Posterior cingulate gyrus (tissue), 11 donors: ENCODE data around the gene MGAT4B.
A peak's percentile ranks its signal among the peaks of the same experiment; 100 is the strongest.
"Not testable (repeated sequence)": the region's sequence is repeated elsewhere in the genome, so short reads cannot be mapped to it uniquely, and the experiment has no call there.

ENCODE experiments used
- DNase-seq, 10 donors: peaks; one replicate each; pipeline versions ENCODE4 v3.0.0 to v3.0.0-alpha.2; 2020 to 2021; ENCODE audit warnings: mixed read lengths in 3 of 10
- intact Hi-C: fragments of 100-400 bp; cut with DNase I; formaldehyde crosslinking; loops from one replicate; pipeline ENCODE4 v1.15.1; 2023

MGAT4B gene

GRCh38 chr5:179798144-179798770, 8.4 kb downstream of the MGAT4B start:
- intact Hi-C loops: loop anchor here (5.0 kb wide), 1 partner anchor 36 kb away; no protein-coding TSS in a partner anchor
- DNase-seq: peak in 1 of 10 donors; percentile 64

DNA sequence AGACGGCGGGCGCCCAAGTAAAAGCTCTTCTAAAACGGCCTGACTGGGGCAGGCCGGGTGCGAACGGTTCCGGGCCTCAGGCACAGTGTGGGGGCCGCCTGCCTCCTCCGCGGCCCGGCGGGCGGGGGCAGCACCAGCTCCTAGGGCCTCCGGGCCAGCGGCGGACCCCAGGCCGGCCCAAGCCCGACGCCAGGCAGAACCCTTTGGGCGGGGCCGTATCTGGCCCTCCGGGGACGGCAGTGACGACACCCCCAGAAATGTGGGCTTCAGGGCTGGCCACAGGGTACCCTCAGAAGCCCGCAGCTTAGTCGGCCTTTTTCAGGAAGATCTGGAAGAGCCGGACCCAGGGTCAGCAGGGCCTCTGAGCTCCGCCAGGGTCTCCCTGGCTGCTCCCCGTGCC, 8.9 kb downstream of the MGAT4B start:
- intact Hi-C loops: loop anchor here (5.0 kb wide), 1 partner anchor 35 kb away; no protein-coding TSS in a partner anchor
- peak in 1 of 10 donors; percentile 73 for DNase-seq

DNA sequence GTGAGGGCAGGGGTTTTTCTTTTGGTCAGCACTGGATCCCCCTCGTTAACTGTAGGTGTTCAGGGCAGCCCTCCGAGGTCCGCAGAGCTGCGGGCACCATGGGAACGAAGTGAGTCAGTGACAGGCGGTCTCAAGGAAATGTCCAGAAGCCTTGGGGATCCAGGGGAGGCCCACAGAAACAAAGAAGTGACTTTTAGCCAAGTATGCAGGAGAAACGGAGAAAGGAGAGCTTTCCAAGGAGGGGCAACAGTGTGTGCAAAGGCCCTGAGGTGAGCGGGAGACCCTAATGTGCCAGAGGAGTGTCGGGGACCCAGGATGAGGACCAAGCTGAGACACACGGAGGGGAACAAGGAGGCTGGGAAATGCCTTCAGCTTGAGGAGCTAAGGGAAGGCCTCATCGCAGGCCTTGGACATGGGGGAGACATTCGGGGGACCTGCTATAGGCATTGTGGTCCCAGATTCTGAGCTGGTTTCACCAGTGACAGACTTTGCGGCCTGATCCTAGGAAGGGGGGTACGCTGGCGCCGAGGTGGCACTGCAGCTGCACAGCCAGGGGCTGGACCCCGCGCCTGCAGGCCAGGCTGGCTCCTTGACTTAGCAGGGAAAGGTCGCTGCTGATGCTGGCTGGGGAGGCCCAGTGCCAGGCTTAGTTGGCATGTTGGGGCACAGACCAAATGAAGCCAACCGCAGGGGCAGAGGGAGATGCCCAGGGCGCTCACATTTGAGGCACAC, 9.6 kb downstream of the MGAT4B start:
- intact Hi-C loops: loop anchor here (5.0 kb wide), 1 partner anchor 35 kb away; no protein-coding TSS in a partner anchor
- DNase-seq: peak in 1 of 10 donors; percentile 79

- intact Hi-C loops: loop anchor here (5.0 kb wide), 1 partner anchor 34 kb away; no protein-coding TSS in a partner anchor
- DNase-seq: peak; percentile 64 to 96 (median 76)
These were observed 10.5 kb downstream of the MGAT4B start for GRCh38 chr5:179795863-179796833.

- intact Hi-C loops: loop anchor here (5.0 kb wide), 1 partner anchor 33 kb away; no protein-coding TSS in a partner anchor
- peak in 3 of 10 donors; percentile 73 to 85 (median 78) for DNase-seq
These were observed 11.4 kb downstream of the MGAT4B start for GRCh38 chr5:179795049-179795862.

DNA sequence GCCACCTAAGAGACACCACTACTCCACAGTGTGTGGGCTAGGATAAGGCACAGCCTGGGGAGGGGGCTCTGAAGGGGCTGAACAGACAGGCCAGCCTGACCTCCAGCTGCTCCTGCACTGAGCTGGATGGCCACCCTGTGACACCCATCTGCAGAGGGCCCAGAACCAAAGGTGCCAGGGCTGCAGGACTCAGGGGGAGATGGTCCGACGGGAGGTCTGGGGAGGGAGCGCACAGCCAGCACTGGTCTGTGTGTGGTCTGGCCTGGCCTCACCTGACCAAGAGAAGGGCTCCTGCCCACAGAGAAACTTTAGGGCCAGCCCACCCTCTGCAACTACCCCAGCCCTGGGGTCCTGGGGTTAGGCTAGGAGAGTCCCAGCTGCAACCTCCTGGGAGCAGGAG, 12.1 kb downstream of the MGAT4B start:
- DNase-seq: peak in 3 of 10 donors; percentile 50 to 79 (median 76)

DNA sequence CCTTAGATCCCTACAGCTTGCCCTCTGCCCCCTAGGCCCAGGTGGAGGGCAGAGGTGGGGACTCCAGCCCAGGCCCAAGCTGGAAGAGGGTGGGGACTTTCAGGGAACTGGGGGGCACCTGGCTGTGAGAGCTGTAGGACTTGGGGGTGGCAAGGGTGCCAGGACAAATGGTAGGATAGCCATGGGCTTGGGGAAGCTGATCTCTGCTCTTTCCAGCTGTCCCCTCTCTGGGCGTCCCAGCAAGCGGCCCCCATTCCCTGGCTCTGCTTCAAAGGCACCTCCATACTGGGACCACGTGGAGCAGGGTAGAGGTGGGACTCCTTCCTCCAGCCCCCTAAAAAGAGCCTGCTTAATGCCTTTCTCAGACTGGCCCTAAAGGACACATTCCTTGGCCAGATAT, 12.5 kb downstream of the MGAT4B start:
- intact Hi-C loops: no loop called here
- DNase-seq: peak in 1 of 10 donors; percentile 52

More for the DNA sequence above, 12.1 kb downstream of the MGAT4B start:
- intact Hi-C loops: no loop called here

- intact Hi-C loops: no loop called here
- peak in 6 of 10 donors; percentile 48 to 86 (median 56) for DNase-seq
These were observed 13.1 kb downstream of the MGAT4B start, which contains the start of gene LTC4S for GRCh38 chr5:179793468-179794139. Gene LTC4S, plus strand, starts transcription at chr5:179793986. Its CDS starts 95 bp downstream, at chr5:179794081.

DNA sequence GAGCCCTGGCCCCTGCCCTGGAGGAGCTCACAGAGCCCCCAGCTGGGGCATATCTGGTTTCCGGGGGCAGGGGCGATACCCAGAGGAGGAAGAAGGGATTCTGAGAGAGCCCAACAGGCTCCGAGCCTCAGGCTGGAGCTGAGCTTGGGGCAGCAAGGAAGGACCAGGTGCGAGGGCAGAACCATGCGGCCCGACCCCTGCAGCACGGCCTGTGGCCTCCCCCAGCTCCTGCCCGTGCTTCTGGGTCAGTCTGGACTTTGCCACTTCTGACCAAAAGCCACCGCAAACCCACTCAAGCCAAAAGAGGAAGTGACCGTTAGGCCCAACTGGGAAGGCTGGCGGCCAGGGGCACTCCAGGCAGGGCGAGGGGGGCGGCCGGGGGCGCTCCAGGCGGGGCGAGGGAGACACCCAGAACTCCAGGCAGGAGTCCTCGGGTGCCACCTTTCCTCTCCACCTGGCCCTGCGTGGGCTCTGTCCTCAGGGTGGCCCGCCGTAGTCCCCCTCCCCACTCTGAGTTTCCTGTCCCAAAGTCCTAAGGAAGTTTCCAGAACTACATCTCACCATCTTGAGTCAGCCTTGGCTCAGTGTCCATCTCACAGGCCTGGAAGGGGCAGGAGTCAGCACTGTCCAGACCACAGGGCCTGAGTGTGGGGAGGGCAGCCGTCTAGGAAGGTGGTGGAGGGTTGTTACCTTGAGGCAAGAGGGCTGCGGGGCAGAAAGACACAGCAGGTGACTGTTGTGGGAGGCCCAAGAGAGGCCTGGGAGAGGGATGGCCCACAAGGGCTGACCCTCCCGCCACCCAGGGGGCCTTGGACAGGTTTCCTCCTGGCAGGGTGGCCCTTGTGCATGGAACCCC, 13.8 kb downstream of the MGAT4B start:
- DNase-seq: peak in 2 of 10 donors; percentile 67 to 69
- intact Hi-C loops: no loop called here

DNA sequence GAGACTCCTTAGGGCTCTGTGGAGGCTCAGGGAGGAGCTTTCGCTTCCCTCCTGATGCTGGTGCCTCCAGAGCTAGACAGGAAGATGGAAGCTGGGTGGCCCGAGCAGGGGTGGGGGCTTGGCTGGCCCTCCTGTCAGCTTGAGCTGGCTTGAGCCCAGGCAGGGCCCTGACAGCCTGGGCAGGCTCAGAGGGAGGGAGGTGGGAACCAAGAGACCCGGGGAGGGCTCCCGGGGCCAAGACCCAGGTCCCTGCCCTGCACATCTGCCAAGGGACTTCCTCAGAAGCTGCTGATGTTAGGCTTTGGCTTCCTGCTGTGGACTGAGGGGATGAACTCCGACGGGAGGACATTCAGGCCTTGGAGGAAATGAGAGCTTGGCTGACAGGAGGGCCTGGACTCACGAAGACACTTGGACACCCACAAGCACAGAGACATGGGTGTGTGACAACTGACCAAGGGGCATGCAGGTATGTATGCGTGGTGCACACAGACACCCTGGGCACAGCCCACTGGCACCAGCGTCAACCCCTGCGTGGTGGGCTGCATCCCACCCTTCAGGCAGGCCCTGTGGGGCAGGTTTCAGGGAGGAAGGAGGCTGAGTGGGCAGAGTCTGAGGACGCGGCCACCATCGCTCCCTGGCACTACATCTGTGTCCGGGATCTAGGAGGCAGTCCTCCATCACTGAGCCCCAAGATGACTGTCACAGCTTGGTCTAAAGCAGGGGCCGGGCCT, 14.6 kb downstream of the MGAT4B start:
- intact Hi-C loops: no loop called here
- DNase-seq: peak in 3 of 10 donors; percentile 66 to 86 (median 83)

- intact Hi-C loops, DNase-seq: not testable (repeated sequence)
These were observed 17.4 kb downstream of the MGAT4B start for GRCh38 chr5:179789278-179789677.

GRCh38 chr5:179788193-179788854, 18.3 kb downstream of the MGAT4B start:
- peak in 1 of 10 donors; percentile 30 for DNase-seq
- intact Hi-C loops: no loop called here

DNA sequence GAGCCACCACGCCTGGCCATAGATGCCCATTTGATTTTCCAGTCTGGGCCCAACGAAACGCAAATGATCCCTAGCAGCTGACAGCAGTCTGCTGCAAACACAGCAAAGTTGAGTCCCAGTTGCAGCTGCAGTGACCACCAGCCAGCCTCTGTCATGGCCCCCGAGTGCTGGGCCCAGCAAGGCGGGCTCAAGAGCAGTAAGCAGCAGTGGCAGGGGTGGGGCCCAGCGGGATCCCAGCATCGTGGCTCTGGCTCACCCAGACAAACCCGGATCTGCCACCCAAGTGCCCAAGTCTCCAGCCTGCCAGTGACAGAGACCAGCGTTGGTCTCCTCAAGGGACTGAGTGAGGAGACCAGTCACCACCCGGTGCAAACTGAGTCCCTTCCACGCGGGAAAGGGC, 19.8 kb downstream of the MGAT4B start:
- intact Hi-C loops: no loop called here

DNA sequence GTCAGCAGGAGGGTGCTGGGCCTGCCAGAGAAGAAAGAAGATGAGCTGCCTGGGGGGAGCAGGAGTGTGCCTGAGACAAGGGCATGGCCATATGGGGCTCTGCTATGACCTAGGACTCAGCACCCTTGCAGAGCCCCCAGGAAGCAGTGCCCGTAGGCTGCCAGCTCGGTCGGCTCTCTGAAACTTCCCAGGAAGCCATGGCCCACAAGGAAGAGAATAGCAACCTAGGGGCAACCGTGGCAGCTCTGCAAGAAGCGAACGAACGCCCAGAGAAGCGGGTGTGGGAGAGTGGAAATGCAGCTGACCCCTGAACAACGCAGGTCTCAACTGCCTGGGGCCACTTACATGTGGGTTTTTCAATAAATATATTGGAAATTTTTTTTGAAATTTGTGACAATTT, 23.5 kb downstream of the MGAT4B start:
- DNase-seq: no peak
- intact Hi-C loops: no loop called here

More for the DNA sequence above, 19.8 kb downstream of the MGAT4B start:
- peak in 2 of 10 donors; percentile 42 to 73 for DNase-seq

DNA sequence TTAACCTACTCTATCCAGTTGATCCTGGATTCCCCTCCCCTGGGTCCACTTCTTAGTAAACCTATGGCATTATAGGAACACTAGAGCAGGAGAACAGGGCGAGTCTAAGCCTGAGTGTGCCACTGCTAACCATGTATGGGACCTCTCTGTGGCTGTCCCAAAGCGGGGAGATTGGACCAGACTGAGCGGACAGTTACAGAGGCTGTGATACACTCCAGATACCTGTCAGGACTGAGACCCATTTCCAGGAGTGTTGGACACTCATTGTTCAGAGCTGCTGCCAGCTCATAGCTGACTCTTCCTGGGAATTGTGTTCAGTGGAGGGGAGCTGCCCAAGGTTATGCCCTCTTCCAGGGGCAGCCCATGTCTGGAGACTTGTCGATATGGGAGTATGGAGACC, 24.8 kb downstream of the MGAT4B start:
- intact Hi-C loops: no loop called here
- peak in 1 of 10 donors; percentile 13 for DNase-seq

GRCh38 chr5:179780362-179780761, 26.3 kb downstream of the MGAT4B start:
- peak in 2 of 10 donors; percentile 22 to 46 for DNase-seq
- intact Hi-C loops: no loop called here
